OCI-LY1 (cell line): ENCODE measurements around the gene FAM83C.

Experiments
- CTCF ChIP-seq: fragments of 200-600 bp; sonication (generic), shearing (Covaris generic); IDR thresholded peaks from 2 replicates; pipeline ENCODE4 v1.5.1; 2017; ENCODE audit warnings: mild to moderate bottlenecking, antibody characterized with exemption, low read length, moderate library complexity, mixed read lengths
- EZH2 ChIP-seq: fragments of 200-600 bp; sonication (generic), shearing (Covaris generic); IDR thresholded peaks from 2 replicates; pipeline ENCODE4 v1.8.0; 2017; ENCODE audit warnings: borderline replicate concordance, mixed run types, mild to moderate bottlenecking, antibody characterized with exemption, low read length, moderate library complexity, mixed read lengths

GRCh38 chr20:35290186-35290886 is 1.9 kb downstream of the FAM83C start:
- TF ChIP-seq CTCF, result no peak
- no peak for TF ChIP-seq EZH2
